ENCODE measurements around the gene KIF21B.

KIF21B gene

DNA sequence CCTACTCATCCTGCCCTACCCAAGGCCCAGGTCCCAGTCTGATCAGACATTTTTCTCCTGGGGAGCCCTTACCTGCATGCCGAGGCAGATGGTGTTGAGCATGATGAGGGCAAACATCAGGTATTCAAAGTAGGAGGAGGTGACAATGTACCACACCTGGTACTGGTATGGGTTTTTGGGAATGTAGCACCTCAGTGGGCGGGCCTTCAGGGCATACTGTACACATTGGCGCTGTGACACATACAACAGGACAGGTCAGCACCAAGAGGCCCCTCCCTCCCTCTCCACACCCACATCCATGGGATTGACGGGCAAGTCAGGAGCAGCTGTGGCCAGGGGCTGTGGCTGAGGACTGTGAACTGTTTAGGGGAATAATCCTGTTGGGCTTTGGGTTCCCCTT lies 37.1 kb upstream of the KIF21B start:
- H3F3A ChIP-seq (ENCODE audit: low read depth): no peaks in the 10 kb centered on the region
- TF ChIP-seq CTCF (conservative IDR thresholded peaks at IDR 0.05; ENCODE audit: low read length) (no peak), EZH2phosphoT487 (IDR thresholded peaks at IDR 0.05; ENCODE audit: borderline replicate concordance) (no peak)
- H3K79me2 ChIP-seq (ENCODE audit: insufficient read depth, low read length): no peaks in the 10 kb centered on the region
- no peak overlapping the region for H3K4me2 ChIP-seq (ENCODE audit: low read depth, low read length, poor library complexity, severe bottlenecking)
- H3K27me3 ChIP-seq (ENCODE audit: insufficient read depth, low read length, poor library complexity, severe bottlenecking): no peaks in the 10 kb centered on the region
- no peak overlapping the region for H2AFZ ChIP-seq (ENCODE audit: low read length)
- H3K4me3 ChIP-seq (ENCODE audit: low read length, poor library complexity, severe bottlenecking): no peak overlapping the region
- no peaks in the 10 kb centered on the region for H3K9me3 ChIP-seq (ENCODE audit: insufficient read depth, low read depth, low read length)
- no peaks in the 10 kb centered on the region for H4K20me1 ChIP-seq (ENCODE audit: insufficient read depth, low read length, poor library complexity, severe bottlenecking)
- no peaks in the 10 kb centered on the region for H3K36me3 ChIP-seq (ENCODE audit: insufficient read depth, low read length)
- no peaks in the 10 kb centered on the region for H3K9me2 ChIP-seq (replicated peaks; ENCODE audit: low read depth, low read length)
- no peaks in the 10 kb centered on the region for H3K4me1 ChIP-seq (ENCODE audit: insufficient read depth, low read length, poor library complexity, severe bottlenecking)
- no peak overlapping the region for H3K9ac ChIP-seq (ENCODE audit: low read depth, low read length, poor library complexity, severe bottlenecking)

- no peaks in the 10 kb centered on the region for H4K20me1 ChIP-seq (ENCODE audit: insufficient read depth, low read length, poor library complexity, severe bottlenecking)
- no peak overlapping the region for H3K4me2 ChIP-seq (ENCODE audit: low read depth, low read length, poor library complexity, severe bottlenecking)
- H2AFZ ChIP-seq (ENCODE audit: low read length): no peak overlapping the region
- TF ChIP-seq CTCF (conservative IDR thresholded peaks at IDR 0.05; ENCODE audit: low read length): no peak
- no peak for TF ChIP-seq EZH2phosphoT487 (IDR thresholded peaks at IDR 0.05; ENCODE audit: borderline replicate concordance)
- H3K4me1 ChIP-seq (ENCODE audit: insufficient read depth, low read length, poor library complexity, severe bottlenecking): no peaks in the 10 kb centered on the region
- H3K4me3 ChIP-seq (ENCODE audit: low read length, poor library complexity, severe bottlenecking): no peak overlapping the region
- H3K9ac ChIP-seq (ENCODE audit: low read depth, low read length, poor library complexity, severe bottlenecking): no peak overlapping the region
- H3K27me3 ChIP-seq (ENCODE audit: insufficient read depth, low read length, poor library complexity, severe bottlenecking): no peaks in the 10 kb centered on the region
- no peaks in the 10 kb centered on the region for H3K9me3 ChIP-seq (ENCODE audit: insufficient read depth, low read depth, low read length)
- no peaks in the 10 kb centered on the region for H3F3A ChIP-seq (ENCODE audit: low read depth)
- no peaks in the 10 kb centered on the region for H3K36me3 ChIP-seq (ENCODE audit: insufficient read depth, low read length)
- H3K9me2 ChIP-seq (replicated peaks; ENCODE audit: low read depth, low read length): no peaks in the 10 kb centered on the region
- no peaks in the 10 kb centered on the region for H3K79me2 ChIP-seq (ENCODE audit: insufficient read depth, low read length)
Measured at GRCh38 chr1:201059871-201060555, 36.5 kb upstream of the KIF21B start.

GRCh38 chr1:201059401-201059800 lies 35.9 kb upstream of the KIF21B start:
- Histone ChIP-seq H3K9ac (ENCODE audit: low read depth, low read length, poor library complexity, severe bottlenecking) (no peak overlapping the region), H3K4me1 (ENCODE audit: insufficient read depth, low read length, poor library complexity, severe bottlenecking) (no peaks in the 10 kb centered on the region)
- no peak for TF ChIP-seq EZH2phosphoT487 (IDR thresholded peaks at IDR 0.05; ENCODE audit: borderline replicate concordance)
- TF ChIP-seq CTCF (conservative IDR thresholded peaks at IDR 0.05; ENCODE audit: low read length): no peak

More at GRCh38 chr1:201059401-201059800, 35.9 kb upstream of the KIF21B start:
- Histone ChIP-seq H2AFZ (ENCODE audit: low read length) (no peak overlapping the region), H3K9me3 (ENCODE audit: insufficient read depth, low read depth, low read length) (no peaks in the 10 kb centered on the region), H4K20me1 (ENCODE audit: insufficient read depth, low read length, poor library complexity, severe bottlenecking) (no peaks in the 10 kb centered on the region), H3K4me3 (ENCODE audit: low read length, poor library complexity, severe bottlenecking) (no peak overlapping the region), H3K36me3 (ENCODE audit: insufficient read depth, low read length) (no peaks in the 10 kb centered on the region), H3K79me2 (ENCODE audit: insufficient read depth, low read length) (no peaks in the 10 kb centered on the region), H3K27me3 (ENCODE audit: insufficient read depth, low read length, poor library complexity, severe bottlenecking) (no peaks in the 10 kb centered on the region), H3K9me2 (replicated peaks; ENCODE audit: low read depth, low read length) (no peaks in the 10 kb centered on the region), H3K4me2 (ENCODE audit: low read depth, low read length, poor library complexity, severe bottlenecking) (no peak overlapping the region), H3F3A (ENCODE audit: low read depth) (no peaks in the 10 kb centered on the region)
